NCI-H774 (cell line): ENCODE results near the gene DAZAP1.

Source experiments
- DNase-seq: peaks from one replicate; lab custom pipeline; 2025; lab: John Stamatoyannopoulos, UW

DAZAP1 gene

GRCh38 chr19:1377176-1377964 is 30.0 kb upstream of the DAZAP1 start:
- no peak for DNase-seq

DNA sequence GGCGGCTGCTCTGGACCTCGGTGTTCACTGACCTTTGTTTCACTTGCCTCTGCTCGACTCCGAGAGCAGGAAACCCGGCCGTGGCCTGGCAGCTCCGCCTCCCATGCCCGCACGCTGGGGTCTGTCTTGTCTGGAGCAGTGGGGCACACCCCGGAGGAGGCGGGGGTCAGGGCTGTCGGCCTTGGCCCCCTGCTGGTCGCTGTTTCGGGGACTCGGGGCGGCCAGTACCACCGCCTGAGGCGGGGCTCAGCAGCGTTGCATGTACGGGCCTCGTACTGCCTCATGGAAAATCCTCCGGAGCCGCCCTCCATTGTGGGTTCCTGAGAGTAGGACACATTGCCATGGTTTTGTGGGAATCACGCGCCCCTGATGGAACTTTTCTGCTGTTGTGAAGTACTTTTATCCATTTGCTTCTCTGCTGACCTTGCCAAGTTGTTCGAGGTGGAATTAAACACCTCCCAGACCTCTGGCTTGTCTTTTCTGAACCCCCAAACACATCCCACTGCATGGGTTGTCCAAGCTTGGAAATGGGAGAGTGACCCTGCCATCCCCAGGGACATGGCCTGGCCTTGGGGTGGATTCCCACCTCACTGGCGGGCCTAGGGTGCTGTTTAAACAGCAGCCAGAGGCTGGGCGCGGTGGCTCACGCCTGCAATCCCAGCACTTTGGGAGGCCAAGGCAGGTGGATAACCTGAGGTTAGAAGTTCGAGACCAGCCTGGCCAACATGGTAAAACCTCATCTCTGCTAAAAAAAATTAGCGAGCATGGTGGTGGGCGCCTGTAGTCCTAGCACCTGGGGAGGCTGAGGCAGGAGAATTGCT is 29.2 kb upstream of the DAZAP1 start:
- DNase-seq = no peak

GRCh38 chr19:1379126-1379905 is 28.1 kb upstream of the DAZAP1 start:
- no peak for DNase-seq

GRCh38 chr19:1379961-1380489 is 27.4 kb upstream of the DAZAP1 start:
- DNase-seq = no peak

DNA sequence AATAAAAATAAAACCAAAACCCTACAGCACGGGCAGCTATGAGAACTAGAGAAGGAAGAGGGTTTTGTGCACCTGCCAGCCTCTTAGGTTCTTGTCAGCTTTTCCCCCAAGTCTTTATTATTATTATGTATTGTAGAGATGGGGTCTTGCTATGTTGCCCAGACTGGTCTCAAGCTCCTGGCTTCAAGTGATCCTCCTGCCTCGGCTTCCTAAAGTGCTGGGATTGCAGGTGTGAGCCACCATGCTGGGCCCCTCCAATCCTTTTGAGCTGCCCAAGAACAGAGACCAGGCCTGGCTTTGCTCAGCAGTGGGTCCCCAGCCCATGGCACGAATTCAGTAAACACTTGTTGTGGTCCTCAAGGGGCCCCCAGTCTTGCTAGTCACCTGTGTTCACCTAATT is 25.1 kb upstream of the DAZAP1 start:
- DNase-seq = no peak

- DNase-seq = no peak
These were observed 24.4 kb upstream of the DAZAP1 start for GRCh38 chr19:1383017-1383311.

GRCh38 chr19:1383312-1384084 is 23.9 kb upstream of the DAZAP1 start, which contains the start of gene NDUFS7:
Gene NDUFS7 (plus strand): TSS chr19:1383907. CDS start chr19:1383927, 20 bp downstream.
- DNase-seq = peak; percentile 88

GRCh38 chr19:1384085-1384462 is 23.3 kb upstream of the DAZAP1 start:
- no peak for DNase-seq

DNA sequence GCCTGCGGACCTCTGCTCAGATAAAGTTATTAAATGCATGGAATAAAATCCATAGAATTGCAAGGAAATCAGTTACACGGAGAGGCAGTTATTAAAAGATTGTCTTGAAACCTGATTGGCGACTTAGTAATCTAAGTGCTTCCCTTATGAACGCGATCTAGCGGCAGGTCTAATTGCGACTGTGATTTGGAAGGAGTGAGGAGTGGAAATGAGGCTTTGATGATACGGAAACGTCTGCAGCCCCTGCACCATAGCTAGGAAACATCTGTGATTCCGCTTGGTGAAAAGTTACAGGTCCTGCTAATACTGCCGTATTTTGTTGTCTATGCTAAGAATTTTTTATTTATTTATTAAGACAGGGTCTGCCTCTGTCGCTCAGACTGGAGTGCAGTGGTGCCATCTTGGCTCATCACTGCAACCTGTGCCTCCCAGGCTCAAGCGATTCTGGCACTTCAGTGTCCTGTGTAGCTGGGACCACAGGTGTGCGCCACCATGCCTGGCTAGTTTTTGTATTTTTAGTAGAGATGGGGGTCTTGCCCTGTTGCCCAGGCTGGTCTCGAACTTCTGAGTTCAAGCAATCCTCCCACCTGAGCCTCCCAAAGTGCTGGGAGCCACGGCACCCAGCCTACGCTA is 22.8 kb upstream of the DAZAP1 start:
- DNase-seq = no peak

GRCh38 chr19:1385816-1386215 is 21.6 kb upstream of the DAZAP1 start:
- DNase-seq = no peak

- DNase-seq = no peak
These were observed 20.3 kb upstream of the DAZAP1 start for GRCh38 chr19:1386945-1387683.

GRCh38 chr19:1387684-1388636 is 19.4 kb upstream of the DAZAP1 start:
- no peak for DNase-seq

DNA sequence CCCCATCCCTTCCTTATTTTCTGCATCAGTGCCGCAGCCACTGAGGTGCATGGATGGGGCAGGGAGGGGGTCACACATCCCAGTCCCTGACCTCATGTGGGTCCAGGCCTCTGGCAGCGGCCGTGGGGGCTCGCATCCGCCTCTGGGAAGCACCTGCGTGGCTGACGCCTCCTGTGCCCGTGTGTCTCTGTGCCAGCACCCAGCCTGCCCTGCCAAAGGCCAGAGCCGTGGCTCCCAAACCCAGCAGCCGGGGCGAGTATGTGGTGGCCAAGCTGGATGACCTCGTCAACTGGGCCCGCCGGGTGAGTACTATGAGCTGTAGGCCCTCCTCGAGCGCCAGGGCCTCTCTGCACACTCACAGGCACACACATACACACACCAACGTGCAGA is 18.8 kb upstream of the DAZAP1 start:
- no peak for DNase-seq

GRCh38 chr19:1389033-1389940 is 18.1 kb upstream of the DAZAP1 start:
- no peak for DNase-seq

GRCh38 chr19:1390890-1391423 is 16.4 kb upstream of the DAZAP1 start:
- no peak for DNase-seq

- no peak for DNase-seq
These were observed 15.0 kb upstream of the DAZAP1 start for GRCh38 chr19:1392407-1392806.

DNA sequence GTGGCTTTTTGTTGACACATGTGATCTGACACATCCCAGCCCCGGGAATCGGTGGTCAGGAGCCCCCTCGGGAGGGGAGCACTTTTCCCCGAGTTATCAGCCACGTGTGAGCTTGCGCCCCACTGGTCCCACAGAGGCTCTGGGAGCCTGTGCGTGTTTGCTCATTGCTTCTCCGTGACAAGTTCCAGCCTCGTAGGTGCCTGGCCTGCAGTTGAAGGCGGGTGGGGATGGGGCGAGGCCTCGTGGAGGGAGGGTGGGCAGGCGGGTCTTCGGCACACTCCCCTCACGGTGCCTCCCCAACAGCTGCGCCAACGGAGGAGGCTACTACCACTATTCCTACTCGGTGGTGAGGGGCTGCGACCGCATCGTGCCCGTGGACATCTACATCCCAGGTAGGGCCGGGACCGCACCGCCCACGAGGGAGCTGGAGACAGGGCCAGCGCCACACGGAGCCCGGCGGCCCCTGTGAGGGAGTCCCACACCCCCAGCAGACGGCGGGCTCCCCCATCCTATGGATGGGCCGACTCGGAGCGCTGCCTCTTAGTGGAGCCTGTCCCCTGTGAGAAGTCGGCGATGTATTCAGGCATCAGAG is 14.4 kb upstream of the DAZAP1 start:
- no peak for DNase-seq

- no peak for DNase-seq
These were observed 13.5 kb upstream of the DAZAP1 start for GRCh38 chr19:1393841-1394240.
